ENCODE measurements around the gene MALSU1.

GRCh38 chr7:23261843-23262452 lies 37.2 kb upstream of the MALSU1 start:
- TF ChIP-seq CTCF (IDR thresholded peaks at IDR 0.05; ENCODE audit: low read length) (peak; percentile 99), EZH2 (IDR thresholded peaks at IDR 0.05; ENCODE audit: borderline replicate concordance, low read length) (no peak)
